ENCODE measurements around the gene PTPN11.
"Not testable (repeated sequence)": the region's sequence is repeated elsewhere in the genome, so short reads cannot be mapped to it uniquely, and the experiment has no call there.

PTPN11 gene

GRCh38 chr12:112401903-112402498 is 16.7 kb upstream of the PTPN11 start:
- no peak overlapping the region for H3K4me3 ChIP-seq (ENCODE audit: insufficient read length, low read depth)
- DNase-seq (ENCODE audit: low read depth, low spot score): no peak
- H3K9me3 ChIP-seq (ENCODE audit: insufficient read depth, low read length): no peaks in the 10 kb centered on the region
- no peak overlapping the region for H3K9ac ChIP-seq (ENCODE audit: insufficient read length, low read depth)
- TF ChIP-seq SUZ12 (IDR thresholded peaks at IDR 0.05; ENCODE audit: extremely low read depth, insufficient read depth, insufficient read length) (no peak), YY1 (IDR thresholded peaks at IDR 0.05; ENCODE audit: insufficient read depth, insufficient read length) (no peak), ZNF274 (IDR thresholded peaks at IDR 0.05; ENCODE audit: low read depth, low read length) (no peak)
- H3K36me3 ChIP-seq (ENCODE audit: insufficient read depth, insufficient read length, low read length): peaks cover 37% of the 10 kb centered on the region
- no peaks in the 10 kb centered on the region for H3K27me3 ChIP-seq (ENCODE audit: insufficient read depth, insufficient read length)
- peaks cover 2% of the 10 kb centered on the region for H3K4me1 ChIP-seq (ENCODE audit: insufficient read depth, insufficient read length)

GRCh38 chr12:112406519-112407488 is 11.9 kb upstream of the PTPN11 start:
- no peaks in the 10 kb centered on the region for H3K9me3 ChIP-seq (ENCODE audit: insufficient read depth, low read length)
- peaks cover 2% of the 10 kb centered on the region for H3K4me1 ChIP-seq (ENCODE audit: insufficient read depth, insufficient read length)
- TF ChIP-seq ZNF274 (IDR thresholded peaks at IDR 0.05; ENCODE audit: low read depth, low read length) (no peak), SUZ12 (IDR thresholded peaks at IDR 0.05; ENCODE audit: extremely low read depth, insufficient read depth, insufficient read length) (no peak), YY1 (IDR thresholded peaks at IDR 0.05; ENCODE audit: insufficient read depth, insufficient read length) (no peak)
- H3K27me3 ChIP-seq (ENCODE audit: insufficient read depth, insufficient read length): no peaks in the 10 kb centered on the region
- peak overlapping the region; percentile 78 for H3K9ac ChIP-seq (ENCODE audit: insufficient read length, low read depth)
- no peak for DNase-seq (ENCODE audit: low read depth, low spot score)
- H3K36me3 ChIP-seq (ENCODE audit: insufficient read depth, insufficient read length, low read length): peaks cover 60% of the 10 kb centered on the region
- peak overlapping the region; percentile 44 for H3K4me3 ChIP-seq (ENCODE audit: insufficient read length, low read depth)

GRCh38 chr12:112407683-112408082 is 11.1 kb upstream of the PTPN11 start:
- Histone ChIP-seq H3K9ac (ENCODE audit: insufficient read length, low read depth) (peak overlapping the region; percentile 78), H3K4me3 (ENCODE audit: insufficient read length, low read depth) (peak overlapping the region; percentile 44), H3K36me3 (ENCODE audit: insufficient read depth, insufficient read length, low read length) (peaks cover 60% of the 10 kb centered on the region)
- H3K4me1 ChIP-seq (ENCODE audit: insufficient read depth, insufficient read length); H3K27me3 ChIP-seq (ENCODE audit: insufficient read depth, insufficient read length); DNase-seq (ENCODE audit: low read depth, low spot score); H3K9me3 ChIP-seq (ENCODE audit: insufficient read depth, low read length): not testable (repeated sequence)

GRCh38 chr12:112408621-112409020 is 10.1 kb upstream of the PTPN11 start:
- no peak for DNase-seq (ENCODE audit: low read depth, low spot score)
- Histone ChIP-seq H3K27me3 (ENCODE audit: insufficient read depth, insufficient read length) (no peaks in the 10 kb centered on the region), H3K4me1 (ENCODE audit: insufficient read depth, insufficient read length) (peaks cover 2% of the 10 kb centered on the region), H3K9me3 (ENCODE audit: insufficient read depth, low read length) (no peaks in the 10 kb centered on the region), H3K4me3 (ENCODE audit: insufficient read length, low read depth) (peak overlapping the region; percentile 97), H3K9ac (ENCODE audit: insufficient read length, low read depth) (peak overlapping the region; percentile 98), H3K36me3 (ENCODE audit: insufficient read depth, insufficient read length, low read length) (peaks cover 57% of the 10 kb centered on the region)
- no peak for TF ChIP-seq ZNF274 (IDR thresholded peaks at IDR 0.05; ENCODE audit: low read depth, low read length)
- TF ChIP-seq SUZ12 (IDR thresholded peaks at IDR 0.05; ENCODE audit: extremely low read depth, insufficient read depth, insufficient read length): no peak

GRCh38 chr12:112409064-112409905 is 9.5 kb upstream of the PTPN11 start, which contains the start of gene RPL6:
Gene RPL6 (minus strand): TSS chr12:112409605. CDS start chr12:112408656, 949 bp downstream.
- Histone ChIP-seq H3K9me3 (ENCODE audit: insufficient read depth, low read length) (no peaks in the 10 kb centered on the region), H3K9ac (ENCODE audit: insufficient read length, low read depth) (peak within 1 kb of the TSS; percentile 98), H3K36me3 (ENCODE audit: insufficient read depth, insufficient read length, low read length) (peaks cover 50% of the 10 kb centered on the region), H3K4me1 (ENCODE audit: insufficient read depth, insufficient read length) (peaks cover 2% of the 10 kb centered on the region), H3K4me3 (ENCODE audit: insufficient read length, low read depth) (peak within 1 kb of the TSS; percentile 97), H3K27me3 (ENCODE audit: insufficient read depth, insufficient read length) (no peaks in the 10 kb centered on the region)
- DNase-seq (ENCODE audit: low read depth, low spot score): peak; percentile 87
- TF ChIP-seq ZNF274 (IDR thresholded peaks at IDR 0.05; ENCODE audit: low read depth, low read length): no peak
- no peak for TF ChIP-seq YY1 (IDR thresholded peaks at IDR 0.05; ENCODE audit: insufficient read depth, insufficient read length)
- TF ChIP-seq SUZ12 (IDR thresholded peaks at IDR 0.05; ENCODE audit: extremely low read depth, insufficient read depth, insufficient read length): no peak

- Histone ChIP-seq H3K9ac (ENCODE audit: insufficient read length, low read depth) (no peak overlapping the region), H3K4me3 (ENCODE audit: insufficient read length, low read depth) (no peak overlapping the region)
These were observed 8.9 kb upstream of the PTPN11 start for GRCh38 chr12:112409906-112410244.

More at GRCh38 chr12:112409906-112410244, 8.9 kb upstream of the PTPN11 start:
- Histone ChIP-seq H3K4me1 (ENCODE audit: insufficient read depth, insufficient read length) (peaks cover 2% of the 10 kb centered on the region), H3K27me3 (ENCODE audit: insufficient read depth, insufficient read length) (no peaks in the 10 kb centered on the region), H3K9me3 (ENCODE audit: insufficient read depth, low read length) (no peaks in the 10 kb centered on the region), H3K36me3 (ENCODE audit: insufficient read depth, insufficient read length, low read length) (peaks cover 44% of the 10 kb centered on the region)
- no peak for TF ChIP-seq YY1 (IDR thresholded peaks at IDR 0.05; ENCODE audit: insufficient read depth, insufficient read length)
- no peak for TF ChIP-seq ZNF274 (IDR thresholded peaks at IDR 0.05; ENCODE audit: low read depth, low read length)
- no peak for TF ChIP-seq SUZ12 (IDR thresholded peaks at IDR 0.05; ENCODE audit: extremely low read depth, insufficient read depth, insufficient read length)
- no peak for DNase-seq (ENCODE audit: low read depth, low spot score)

Data from NT2/D1 (cell line).